Vagina (tissue), 2 donors: ENCODE data around the gene CD151.

Experiments used
- POLR2AphosphoS5 ChIP-seq, 2 donors: sonication (generic); formaldehyde crosslinking; IDR thresholded peaks; one replicate each; pipeline ENCODE4 v1.9.0; 2017; ENCODE audit warnings: antibody characterized with exemption in 2 of 2, mild to moderate bottlenecking in 2 of 2, low read depth in 1 of 2; ENCODE audit not compliant: insufficient read depth in 1 of 2
- TF ChIP-seq, protein P1 (sequence below), 3 experiments: fragments of 450-650 bp in 2 of 3; fragments of 200-600 bp in 1 of 3; sonication (generic) in 1 of 3; IDR thresholded peaks; one replicate each; pipeline ENCODE4 v1.5.1; 2017 to 2019; ENCODE audit warnings: antibody characterized with exemption in 3 of 3, mild to moderate bottlenecking in 2 of 3, moderate library complexity in 2 of 3

DNA sequence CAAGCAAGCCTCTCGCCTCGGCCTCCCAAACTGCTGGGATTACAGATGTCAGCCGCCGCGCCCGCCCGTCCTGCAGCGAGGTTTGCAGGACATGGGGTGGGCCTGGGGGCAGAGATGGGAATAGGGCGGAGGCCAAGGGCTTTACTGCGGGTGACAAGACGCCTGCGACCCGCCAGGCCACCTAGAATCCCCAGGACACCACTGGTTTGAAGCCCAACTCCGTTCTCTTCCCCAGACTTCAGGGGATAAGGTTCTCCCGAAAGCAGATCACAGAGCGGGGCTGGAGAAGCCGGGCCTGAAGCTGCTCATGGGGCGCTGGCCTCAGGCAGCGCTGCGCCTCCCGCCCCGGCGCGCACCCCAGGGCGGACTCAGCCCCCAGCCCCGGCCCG is 9.2 kb downstream of the CD151 start:
- TF ChIP-seq, protein P1, sequence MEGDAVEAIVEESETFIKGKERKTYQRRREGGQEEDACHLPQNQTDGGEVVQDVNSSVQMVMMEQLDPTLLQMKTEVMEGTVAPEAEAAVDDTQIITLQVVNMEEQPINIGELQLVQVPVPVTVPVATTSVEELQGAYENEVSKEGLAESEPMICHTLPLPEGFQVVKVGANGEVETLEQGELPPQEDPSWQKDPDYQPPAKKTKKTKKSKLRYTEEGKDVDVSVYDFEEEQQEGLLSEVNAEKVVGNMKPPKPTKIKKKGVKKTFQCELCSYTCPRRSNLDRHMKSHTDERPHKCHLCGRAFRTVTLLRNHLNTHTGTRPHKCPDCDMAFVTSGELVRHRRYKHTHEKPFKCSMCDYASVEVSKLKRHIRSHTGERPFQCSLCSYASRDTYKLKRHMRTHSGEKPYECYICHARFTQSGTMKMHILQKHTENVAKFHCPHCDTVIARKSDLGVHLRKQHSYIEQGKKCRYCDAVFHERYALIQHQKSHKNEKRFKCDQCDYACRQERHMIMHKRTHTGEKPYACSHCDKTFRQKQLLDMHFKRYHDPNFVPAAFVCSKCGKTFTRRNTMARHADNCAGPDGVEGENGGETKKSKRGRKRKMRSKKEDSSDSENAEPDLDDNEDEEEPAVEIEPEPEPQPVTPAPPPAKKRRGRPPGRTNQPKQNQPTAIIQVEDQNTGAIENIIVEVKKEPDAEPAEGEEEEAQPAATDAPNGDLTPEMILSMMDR (IDR thresholded peaks at IDR 0.05) = no peak
- TF ChIP-seq POLR2AphosphoS5 (IDR thresholded peaks at IDR 0.05; ENCODE audit: insufficient read depth in 1 of 2, low read depth in 1 of 2) = no peak
